AG09319 (cell line): ENCODE measurements around the gene KRTAP12-4.
"Not testable (repeated sequence)": the region's sequence is repeated elsewhere in the genome, so short reads cannot be mapped to it uniquely, and the experiment has no call there.

Source experiments
- DNase-seq: peaks from one replicate; pipeline ENCODE4 v3.0.0-alpha.2; 2010; ENCODE audit warnings: low read depth; ENCODE audit errors: extremely low read depth
- CTCF ChIP-seq: IDR thresholded peaks from 2 replicates; pipeline ENCODE4 v1.5.1; 2011; ENCODE audit warnings: low read depth, mild to moderate bottlenecking, inconsistent platforms, low read length, moderate library complexity

KRTAP12-4 gene

GRCh38 chr21:44643741-44644310 lies 10.6 kb downstream of the KRTAP12-4 start:
- no peak for DNase-seq
- TF ChIP-seq CTCF = no peak

- TF ChIP-seq CTCF = no peak
- no peak for DNase-seq
Observed at GRCh38 chr21:44640761-44641160, 13.7 kb downstream of the KRTAP12-4 start.

GRCh38 chr21:44639331-44639655 lies 15.2 kb downstream of the KRTAP12-4 start:
- no peak for DNase-seq
- no peak for TF ChIP-seq CTCF

- not testable (repeated sequence) for DNase-seq
Observed at GRCh38 chr21:44638506-44639330, 15.7 kb downstream of the KRTAP12-4 start.

GRCh38 chr21:44637851-44638348 lies 16.6 kb downstream of the KRTAP12-4 start:
- DNase-seq = not testable (repeated sequence)

GRCh38 chr21:44637018-44637850 lies 17.2 kb downstream of the KRTAP12-4 start, which contains the start of gene KRTAP10-10:
KRTAP10-10 (plus strand) TSS chr21:44637356; CDS start chr21:44637418, 62 bp downstream.
- TF ChIP-seq CTCF = no peak
- DNase-seq = no peak

GRCh38 chr21:44636209-44637017 lies 18.0 kb downstream of the KRTAP12-4 start:
- no peak for TF ChIP-seq CTCF

GRCh38 chr21:44632067-44632466 lies 22.4 kb downstream of the KRTAP12-4 start:
- no peak for DNase-seq
- TF ChIP-seq CTCF = no peak

More at GRCh38 chr21:44636209-44637017, 18.0 kb downstream of the KRTAP12-4 start:
- no peak for DNase-seq
